ENCODE measurements around the gene LMBRD1. TPM values are rescaled to one million over a fixed set of nuclear protein-coding genes. Genes with fewer than 3 reads are reported as not detected.

Gene LMBRD1
- total and polyA plus RNA-seq, 2 of the 8 experiments (the other 6 are each of a cell fraction or from before 2014, with no cell fraction given) = 9.1 to 16.8 TPM

- Histone ChIP-seq H3K9me3 (ENCODE audit: insufficient read depth in 2 of 2, low read depth in 1 of 2, low read length in 1 of 2) (no peaks in the 10 kb centered on the region), H4K5ac (ENCODE audit: insufficient read length, low read depth, low read length) (no peak overlapping the region), H3K4me3 (ENCODE audit: extremely low read depth in 1 of 4, insufficient read depth in 2 of 4, low read depth in 3 of 4, low read length in 4 of 4) (no peak overlapping the region), H2BK20ac (ENCODE audit: low read length) (no peak overlapping the region), H3K4ac (replicated peaks; ENCODE audit: insufficient read length, low read depth, low read length) (no peak overlapping the region), H3K36me3 (ENCODE audit: control insufficient read depth in 2 of 4, insufficient read depth in 4 of 4, low read length in 3 of 4) (no peaks in the 10 kb centered on the region; a peak in 1 of 8 replicates), H3K9ac (replicated peaks in 1 of 4; ENCODE audit: extremely low read depth in 1 of 4, low read depth in 3 of 4, low read length in 3 of 4) (no peak overlapping the region), H4K8ac (ENCODE audit: extremely low read depth, insufficient read depth, low read length) (no peak overlapping the region), H3K23me2 (ENCODE audit: low read depth, low read length) (no peaks in the 10 kb centered on the region), H4K91ac (replicated peaks; ENCODE audit: insufficient read length, low read length) (no peak overlapping the region), H3K27me3 (replicated peaks in 1 of 4; ENCODE audit: control insufficient read depth in 3 of 4, extremely low read depth in 1 of 4, insufficient read depth in 3 of 4, low read length in 3 of 4) (no peaks in the 10 kb centered on the region), H3K56ac (replicated peaks; ENCODE audit: insufficient read length, low read depth, low read length) (no peak overlapping the region), H2BK120ac (replicated peaks; ENCODE audit: low read depth, low read length) (no peak overlapping the region), H3K27ac (ENCODE audit: low read depth, low read length) (no peak overlapping the region), H2AFZ (ENCODE audit: low read length) (no peak overlapping the region), H4K20me1 (replicated peaks in 1 of 2; ENCODE audit: control insufficient read depth in 1 of 2, insufficient read depth in 2 of 2, low read length in 2 of 2) (peaks cover 0 to 2% of the 10 kb centered on the region in 2 experiments), H2BK12ac (ENCODE audit: low read depth, low read length) (no peak overlapping the region), H3K4me2 (ENCODE audit: insufficient read depth in 1 of 2, low read depth in 2 of 2, low read length in 2 of 2) (no peak overlapping the region), H3K18ac (ENCODE audit: extremely low read depth, low read length) (no peak overlapping the region), H3K4me1 (replicated peaks in 1 of 4; ENCODE audit: control insufficient read depth in 3 of 4, insufficient read depth in 4 of 4, low read length in 3 of 4) (no peaks in the 10 kb centered on the region), H2BK15ac (ENCODE audit: low read length) (no peak overlapping the region), H2BK5ac (ENCODE audit: low read depth, low read length) (no peak overlapping the region), H3K79me1 (ENCODE audit: low read depth, low read length) (no peaks in the 10 kb centered on the region), H2AK5ac (ENCODE audit: low read depth, low read length) (no peak overlapping the region), H3K14ac (ENCODE audit: insufficient read length) (no peak overlapping the region), H3K79me2 (ENCODE audit: control insufficient read depth in 1 of 2, insufficient read depth in 2 of 2, low read length in 2 of 2) (no peaks in the 10 kb centered on the region), H3K23ac (ENCODE audit: insufficient read length) (no peak overlapping the region)
- 89% methylated on average over 2 of the region's 2 CpGs; no CpG with 5 or more reads in 1 of the 2 experiments for WGBS, 2 experiments (ENCODE audit: extremely low coverage in 1 of 2, insufficient coverage in 1 of 2, insufficient read length in 1 of 2, insufficient replicate concordance in 2 of 2, low coverage in 1 of 2, low lambda C conversion rate in 2 of 2, missing lambda C conversion rate in 1 of 2)
- DNase-seq (ENCODE audit: low read depth in 1 of 2, low spot score in 2 of 2) = no peak
- POLR2A ChIA-PET (ENCODE audit: partially characterized antibody) = no interaction called here
- CTCF ChIA-PET (ENCODE audit: partially characterized antibody) = interaction anchor here (1.0 to 2.0 kb wide), 3 partner anchors 10 to 356 kb away, joined by 3 to 5 read pairs (median 5); no protein-coding TSS in a partner anchor
- no peak for FAIRE-seq
- no peak for TF ChIP-seq SIRT6 (IDR thresholded peaks at IDR 0.05; ENCODE audit: low read length)
- TF ChIP-seq HDAC6 (IDR thresholded peaks at IDR 0.05; ENCODE audit: low read depth, low read length) = no peak
- no peak for TF ChIP-seq ATF2 (IDR thresholded peaks at IDR 0.05; ENCODE audit: low read length)
- no peak for TF ChIP-seq TAF7 (optimal IDR thresholded peaks at IDR 0.05; ENCODE audit: borderline replicate concordance, low read depth, low read length)
- TF ChIP-seq ZNF274 (IDR thresholded peaks at IDR 0.05; ENCODE audit: borderline replicate concordance, extremely low read depth, low read length) = no peak
- TF ChIP-seq TAF1 (IDR thresholded peaks at IDR 0.05; ENCODE audit: low read depth, low read length) = no peak
- no peak for TF ChIP-seq RBBP5 (IDR thresholded peaks at IDR 0.05; ENCODE audit: borderline replicate concordance, low read depth, low read length)
- no peak for TF ChIP-seq SIN3A (conservative IDR thresholded peaks at IDR 0.05 in 1 of 2, IDR thresholded peaks at IDR 0.05 in 1 of 2; ENCODE audit: low read depth in 1 of 2, low read length in 2 of 2)
- no peak for TF ChIP-seq JUN (IDR thresholded peaks at IDR 0.05; ENCODE audit: low read depth, low read length)
- TF ChIP-seq BCL11A (IDR thresholded peaks at IDR 0.05; ENCODE audit: low read depth in 2 of 2, low read length in 2 of 2) = no peak
- no peak for TF ChIP-seq MAX (IDR thresholded peaks at IDR 0.05)
- TF ChIP-seq SP1 (IDR thresholded peaks at IDR 0.05; ENCODE audit: low read depth, low read length) = no peak
- TF ChIP-seq NANOG (IDR thresholded peaks at IDR 0.05; ENCODE audit: insufficient read depth, low read depth, low read length, poor library complexity, severe bottlenecking) = no peak
Measured at GRCh38 chr6:69732045-69732444, 64.8 kb downstream of the LMBRD1 start.
